OCI-LY1 (cell line): ENCODE data around the gene HIC2.
"Not testable (repeated sequence)": the region's sequence is repeated elsewhere in the genome, so short reads cannot be mapped to it uniquely, and the experiment has no call there.

Source experiments
- EZH2 ChIP-seq: fragments of 200-600 bp; sonication (generic), shearing (Covaris generic); IDR thresholded peaks from 2 replicates; pipeline ENCODE4 v1.8.0; 2017; ENCODE audit warnings: borderline replicate concordance, mixed run types, mild to moderate bottlenecking, antibody characterized with exemption, low read length, moderate library complexity, mixed read lengths
- TF ChIP-seq, protein P1 (sequence below): fragments of 200-600 bp; sonication (generic), shearing (Covaris generic); IDR thresholded peaks from 2 replicates; pipeline ENCODE4 v1.5.1; 2017; ENCODE audit warnings: mild to moderate bottlenecking, antibody characterized with exemption, low read length, moderate library complexity, mixed read lengths

DNA sequence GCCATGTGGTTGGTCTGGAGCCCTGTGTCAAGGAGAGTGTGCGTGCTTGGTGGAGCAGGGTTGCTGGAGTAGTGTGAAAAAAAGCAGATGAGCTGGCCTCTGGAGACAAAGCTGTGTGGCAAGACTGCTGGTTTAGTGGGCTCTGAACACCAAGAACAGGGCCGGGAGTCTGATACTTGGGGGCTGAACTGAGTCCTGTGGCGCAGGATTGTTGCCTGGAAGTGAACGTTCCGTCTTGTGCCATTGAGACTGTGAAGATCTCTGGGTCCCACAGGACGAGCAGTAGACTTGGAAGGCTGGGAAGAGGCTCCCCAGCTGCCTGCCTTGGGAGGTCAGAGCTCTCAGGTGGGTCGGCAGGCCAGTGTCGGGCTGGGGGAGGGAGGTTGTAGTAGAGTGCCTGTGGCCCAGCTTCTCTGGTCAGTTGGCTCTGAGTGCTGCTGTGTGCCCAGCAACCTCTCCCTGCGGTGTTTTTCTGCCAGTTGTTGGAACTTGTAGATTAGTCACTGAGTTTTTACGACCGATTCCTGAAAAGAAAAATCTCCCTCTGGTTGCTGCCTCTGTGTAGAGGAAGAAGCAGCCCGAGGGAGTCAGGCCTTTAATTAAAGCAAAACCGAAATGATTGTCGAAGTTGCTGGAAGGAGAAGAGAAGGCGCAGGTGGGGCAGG, 1.9 kb downstream of the HIC2 start:
- TF ChIP-seq, protein P1, sequence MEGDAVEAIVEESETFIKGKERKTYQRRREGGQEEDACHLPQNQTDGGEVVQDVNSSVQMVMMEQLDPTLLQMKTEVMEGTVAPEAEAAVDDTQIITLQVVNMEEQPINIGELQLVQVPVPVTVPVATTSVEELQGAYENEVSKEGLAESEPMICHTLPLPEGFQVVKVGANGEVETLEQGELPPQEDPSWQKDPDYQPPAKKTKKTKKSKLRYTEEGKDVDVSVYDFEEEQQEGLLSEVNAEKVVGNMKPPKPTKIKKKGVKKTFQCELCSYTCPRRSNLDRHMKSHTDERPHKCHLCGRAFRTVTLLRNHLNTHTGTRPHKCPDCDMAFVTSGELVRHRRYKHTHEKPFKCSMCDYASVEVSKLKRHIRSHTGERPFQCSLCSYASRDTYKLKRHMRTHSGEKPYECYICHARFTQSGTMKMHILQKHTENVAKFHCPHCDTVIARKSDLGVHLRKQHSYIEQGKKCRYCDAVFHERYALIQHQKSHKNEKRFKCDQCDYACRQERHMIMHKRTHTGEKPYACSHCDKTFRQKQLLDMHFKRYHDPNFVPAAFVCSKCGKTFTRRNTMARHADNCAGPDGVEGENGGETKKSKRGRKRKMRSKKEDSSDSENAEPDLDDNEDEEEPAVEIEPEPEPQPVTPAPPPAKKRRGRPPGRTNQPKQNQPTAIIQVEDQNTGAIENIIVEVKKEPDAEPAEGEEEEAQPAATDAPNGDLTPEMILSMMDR: not testable (repeated sequence)
- not testable (repeated sequence) for TF ChIP-seq EZH2
